CD4-positive, alpha-beta T cell treated with Interferon gamma for 1 hour (primary cell): Measurements from ENCODE around the gene CEP20.

Experiments
- DNase-seq: peaks from one replicate; pipeline ENCODE4 v3.0.0-alpha.2; 2020

Gene CEP20

GRCh38 chr16:15827709-15828343 lies 60.6 kb downstream of the CEP20 start:
- no peak for DNase-seq

GRCh38 chr16:15827299-15827698 lies 61.1 kb downstream of the CEP20 start:
- DNase-seq, result no peak

DNA sequence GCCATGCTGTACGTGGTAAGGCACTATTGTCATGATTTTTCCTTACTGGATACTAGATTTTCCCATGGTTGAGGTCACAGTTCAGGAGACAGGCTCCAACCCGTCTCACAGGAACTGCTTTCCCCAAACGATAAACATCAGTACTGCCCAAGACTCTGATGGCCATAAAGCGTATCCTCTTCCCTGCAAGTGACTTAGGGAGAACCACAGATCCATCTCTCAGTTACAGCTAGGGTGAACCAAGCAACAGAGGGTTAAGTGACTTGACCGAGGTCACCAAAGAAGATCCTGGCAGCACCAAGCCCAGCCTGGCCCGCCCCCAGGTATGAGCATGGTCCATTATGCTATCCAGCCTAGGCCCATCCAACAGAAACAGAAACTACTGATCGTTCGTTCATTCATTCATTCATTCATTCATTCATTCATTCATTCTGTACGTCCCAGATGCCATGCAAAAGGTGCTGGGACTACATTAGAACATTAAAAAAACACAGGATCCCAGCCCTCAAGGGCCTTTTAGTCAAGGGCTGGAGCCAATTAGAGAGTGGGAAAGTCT lies 62.6 kb downstream of the CEP20 start:
- DNase-seq, result no peak

- DNase-seq, result no peak
Observed at GRCh38 chr16:15822957-15823356, 65.4 kb downstream of the CEP20 start.

- DNase-seq, result no peak
Observed at GRCh38 chr16:15820837-15821236, 67.6 kb downstream of the CEP20 start.

DNA sequence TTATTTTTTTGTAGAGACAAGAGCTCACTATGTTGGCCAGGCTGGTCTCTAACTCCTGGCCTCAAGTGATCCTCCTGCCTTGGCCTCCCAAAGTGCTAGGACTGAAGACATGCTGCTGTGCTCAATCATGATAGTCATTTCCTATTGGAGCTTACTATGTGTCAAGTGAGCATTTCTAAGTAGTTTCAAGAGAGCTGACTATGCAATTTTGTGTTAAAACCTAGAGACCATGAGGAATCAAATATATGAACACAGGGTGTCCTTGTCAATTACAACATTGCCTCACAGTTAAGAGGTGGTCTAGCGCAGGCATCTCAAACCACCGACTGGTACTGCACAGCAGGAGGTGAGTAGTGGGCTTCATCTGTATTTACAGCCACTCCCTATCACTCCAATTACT lies 69.4 kb downstream of the CEP20 start:
- DNase-seq, result no peak

GRCh38 chr16:15817446-15817845 lies 71.0 kb downstream of the CEP20 start:
- no peak for DNase-seq

- no peak for DNase-seq
Observed at GRCh38 chr16:15816228-15816627, 72.2 kb downstream of the CEP20 start.
